GM04503 (cell line): ENCODE results near the gene DNAJB13.

Experiments used
- DNase-seq: peaks from one replicate; pipeline ENCODE4 v3.0.0-alpha.2; 2012; ENCODE audit warnings: low read depth

DNAJB13 gene

DNA sequence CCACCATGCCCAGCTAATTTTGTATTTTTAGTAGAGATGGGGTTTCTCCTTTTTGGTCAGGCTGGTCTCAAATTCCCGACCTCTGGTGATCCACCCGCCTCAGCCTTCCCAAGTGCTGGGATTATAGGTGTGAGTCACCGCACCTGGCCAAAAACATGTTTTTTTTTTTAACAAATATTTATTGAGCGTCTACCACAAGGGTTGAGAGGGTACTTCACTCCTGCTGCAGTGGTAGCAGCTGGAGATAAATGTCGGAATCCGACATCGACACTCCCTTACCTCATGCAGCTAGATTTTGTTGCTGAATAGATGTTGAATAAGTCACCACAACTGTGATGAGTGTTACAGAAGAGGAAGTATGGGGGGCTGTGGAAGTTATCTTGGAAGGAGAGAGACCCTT lies 971 bp downstream of the DNAJB13 start:
- no peak for DNase-seq

GRCh38 chr11:73956876-73957653 lies 6.2 kb downstream of the DNAJB13 start:
- no peak for DNase-seq

GRCh38 chr11:73957654-73958361 lies 7.0 kb downstream of the DNAJB13 start:
- DNase-seq = no peak

DNA sequence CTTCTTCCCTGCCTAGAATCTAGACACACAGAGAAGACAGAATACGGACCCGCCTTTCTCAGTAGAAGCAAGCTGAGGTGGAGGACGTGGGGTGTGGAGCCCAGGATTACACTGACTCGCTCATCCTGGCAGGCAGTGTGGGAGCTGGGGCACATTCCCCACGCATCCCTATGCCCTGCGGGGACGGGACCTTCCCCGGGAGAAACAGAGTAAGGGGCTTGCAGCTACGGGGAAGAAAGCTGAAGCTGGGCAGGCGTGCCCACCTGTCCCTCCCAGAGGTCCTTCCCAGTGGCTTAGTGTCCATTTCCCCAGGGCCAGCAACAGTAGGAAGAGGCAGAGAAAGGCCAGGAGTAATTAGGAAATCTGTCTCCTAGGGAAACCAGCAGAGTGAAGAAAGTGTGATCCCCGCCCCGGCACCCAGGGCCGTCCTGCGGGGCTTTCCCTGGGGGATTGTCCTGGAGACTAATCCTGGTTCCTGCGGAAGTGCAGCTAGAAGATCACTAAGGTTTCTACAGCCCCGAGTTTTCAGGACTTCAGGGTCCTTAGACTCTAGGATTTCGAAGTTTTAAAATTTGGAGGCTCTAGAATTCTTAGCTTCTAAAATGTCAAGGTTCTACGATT lies 7.8 kb downstream of the DNAJB13 start:
- DNase-seq = no peak

DNA sequence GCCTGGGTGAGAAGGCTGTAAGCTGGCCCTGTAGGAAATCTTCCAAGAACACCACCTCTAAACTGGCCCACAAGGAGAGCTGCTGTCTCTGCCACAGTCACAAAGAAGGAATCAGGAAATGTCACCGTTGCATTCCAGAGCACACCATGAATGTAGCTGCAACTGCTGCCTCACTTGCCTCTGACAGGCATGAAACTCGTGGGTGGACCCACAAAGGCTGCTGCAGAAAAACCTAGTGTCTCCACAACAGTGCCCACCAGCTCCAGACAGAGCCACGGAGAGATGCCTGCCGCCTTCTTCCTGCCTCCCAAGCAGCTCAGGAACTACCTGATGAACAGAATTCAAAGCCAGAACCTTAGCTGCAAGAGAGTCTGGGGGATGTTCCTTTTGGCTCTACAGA lies 10.5 kb downstream of the DNAJB13 start:
- DNase-seq = peak; percentile 27

- DNase-seq = no peak
Measured at GRCh38 chr11:73962101-73962705, 11.4 kb downstream of the DNAJB13 start.

DNA sequence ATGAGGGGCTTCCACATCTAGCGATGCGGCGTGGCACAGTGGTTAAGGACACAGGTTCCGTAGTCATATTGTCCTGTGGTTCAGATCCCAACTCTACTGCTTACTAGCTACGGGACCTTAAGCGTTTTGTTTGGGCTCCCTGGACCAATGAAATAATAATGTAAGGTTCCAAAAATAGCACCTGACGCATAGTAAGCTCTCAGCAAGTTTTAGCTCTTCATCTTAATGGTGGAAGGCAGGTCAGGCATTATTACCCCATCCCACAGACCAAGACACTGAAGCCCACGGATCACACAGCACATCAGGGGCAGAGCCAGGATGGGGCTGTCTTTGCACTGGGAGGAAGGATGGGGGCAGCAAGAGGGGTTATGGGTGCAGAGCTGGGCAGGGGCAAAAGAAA lies 13.0 kb downstream of the DNAJB13 start:
- DNase-seq = no peak

GRCh38 chr11:73965076-73965763 lies 14.4 kb downstream of the DNAJB13 start:
- no peak for DNase-seq

GRCh38 chr11:73965764-73966121 lies 14.9 kb downstream of the DNAJB13 start:
- DNase-seq = no peak

DNA sequence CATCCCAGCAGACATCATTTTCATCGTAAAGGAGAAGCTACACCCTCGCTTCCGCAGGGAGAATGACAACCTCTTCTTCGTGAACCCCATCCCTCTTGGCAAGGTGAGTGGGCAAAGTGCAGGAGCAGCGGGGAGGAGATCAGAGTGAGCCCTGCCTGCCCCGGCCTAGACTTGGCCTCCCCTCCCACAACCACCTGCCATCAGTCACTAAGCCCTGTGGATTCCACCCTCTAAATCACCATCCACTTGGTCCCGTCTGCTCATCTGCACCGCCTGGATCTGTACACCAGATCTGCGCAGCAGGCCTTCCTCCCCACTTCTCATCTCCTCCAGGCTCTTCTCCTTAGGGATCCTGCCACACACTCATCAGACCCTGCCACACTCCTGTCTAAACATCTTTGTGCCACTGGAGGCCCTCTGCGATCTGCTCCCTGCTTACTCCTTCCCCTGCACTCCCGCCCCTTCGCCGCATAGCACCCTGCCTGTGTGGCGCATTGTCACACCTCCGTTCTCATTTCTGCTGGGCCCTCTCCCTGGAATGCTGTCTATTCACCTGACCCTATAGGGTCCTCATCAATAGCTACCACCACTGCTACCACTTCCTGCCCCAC lies 17.6 kb downstream of the DNAJB13 start:
- DNase-seq = no peak

DNA sequence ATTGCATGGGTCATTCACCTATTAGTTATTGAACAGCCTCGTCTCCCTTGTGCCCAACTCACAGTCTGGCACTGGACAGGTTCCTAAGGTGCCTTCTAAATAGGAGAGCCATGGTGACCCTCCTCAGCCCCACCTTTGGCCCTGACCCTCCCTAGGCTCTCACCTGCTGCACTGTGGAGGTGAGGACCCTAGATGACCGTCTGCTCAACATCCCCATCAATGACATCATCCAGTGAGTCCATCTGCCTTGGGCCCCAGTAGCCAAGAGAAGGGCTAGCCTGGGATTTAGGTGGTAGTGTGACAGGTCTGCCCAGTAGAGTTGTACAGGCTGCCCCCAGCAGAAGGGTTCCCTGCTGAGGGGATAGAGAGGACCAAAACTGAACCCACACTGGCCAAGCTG lies 18.3 kb downstream of the DNAJB13 start:
- DNase-seq = no peak

DNA sequence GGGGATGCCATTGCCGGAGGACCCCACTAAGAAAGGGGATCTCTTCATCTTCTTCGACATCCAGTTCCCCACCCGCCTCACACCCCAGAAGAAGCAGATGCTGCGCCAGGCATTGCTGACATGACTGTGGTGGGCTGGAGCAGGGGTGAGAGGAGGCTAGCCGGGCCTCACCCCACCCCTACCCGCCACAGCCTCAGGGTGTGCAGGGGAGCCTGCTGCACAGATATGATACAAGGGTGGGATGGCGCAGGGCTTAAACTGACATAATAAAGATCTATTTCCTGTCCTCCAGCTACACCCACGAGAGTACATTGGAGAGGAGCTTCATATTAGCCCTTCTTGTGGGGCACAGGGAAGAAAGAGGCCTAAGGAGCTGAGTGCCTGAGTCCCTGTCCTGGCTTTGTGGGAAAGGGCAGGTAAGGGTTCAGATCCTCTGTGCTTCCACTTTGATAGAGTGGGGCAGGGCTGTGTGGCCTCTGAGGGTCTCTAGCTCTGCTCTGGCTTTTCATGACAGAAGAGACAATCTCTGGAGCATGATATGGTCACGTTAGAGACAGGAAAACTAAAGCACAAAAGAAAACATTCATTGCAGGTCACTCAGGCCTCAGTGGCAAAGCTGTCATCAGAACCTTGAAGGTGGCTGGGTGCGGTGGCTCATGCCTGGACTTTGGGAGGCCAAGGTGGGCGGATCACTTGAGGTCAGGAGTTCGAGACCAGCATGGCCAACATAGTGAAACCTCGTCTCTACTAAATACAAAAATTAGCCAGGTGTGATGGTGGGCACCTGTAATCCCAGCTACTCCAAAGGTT lies 19.4 kb downstream of the DNAJB13 start:
- no peak for DNase-seq

GRCh38 chr11:73971175-73971719 lies 20.4 kb downstream of the DNAJB13 start:
- DNase-seq = no peak

- DNase-seq = no peak
Measured at GRCh38 chr11:73972187-73972586, 21.4 kb downstream of the DNAJB13 start.

DNA sequence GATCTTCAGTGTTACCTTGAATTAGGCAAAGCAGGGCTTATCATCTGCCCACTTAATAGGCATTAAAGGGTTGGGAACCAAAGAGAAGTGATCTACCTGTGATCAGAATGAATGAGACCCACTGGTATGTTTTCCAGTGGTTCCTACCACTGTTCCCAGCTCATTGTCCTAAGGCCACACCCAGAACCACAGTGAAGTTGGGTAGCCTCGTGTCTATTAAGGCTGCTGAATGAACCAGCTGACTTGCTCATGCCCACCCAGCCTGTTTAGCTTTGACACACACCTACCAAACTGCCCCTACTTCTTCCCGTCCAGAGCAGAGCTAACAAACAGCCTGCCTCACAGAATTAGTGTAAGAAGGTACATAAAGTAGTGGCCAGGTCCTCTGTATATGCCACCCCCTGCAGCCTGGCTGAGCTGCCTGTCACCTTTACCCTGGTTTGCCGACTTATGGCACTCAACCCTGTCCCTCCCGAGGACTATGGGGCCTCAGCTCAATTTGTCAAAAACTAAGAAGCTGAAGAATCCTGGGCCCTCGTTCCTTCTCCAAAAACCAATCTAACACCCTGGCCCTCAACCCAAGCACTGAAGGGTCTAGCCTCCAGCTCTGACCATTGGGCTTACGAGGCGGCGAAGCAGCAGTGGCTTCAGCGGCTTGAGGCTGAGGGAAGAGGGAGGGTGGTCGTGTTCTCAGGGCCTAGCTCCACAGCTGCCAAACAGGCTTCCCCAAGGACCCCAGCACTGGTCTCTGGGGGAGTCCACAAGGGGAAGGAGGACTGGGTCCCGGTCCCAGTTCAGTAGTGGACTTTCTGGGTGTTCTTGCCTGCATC lies 22.0 kb downstream of the DNAJB13 start:
- no peak for DNase-seq

- DNase-seq = no peak
Measured at GRCh38 chr11:73974604-73975478, 24.0 kb downstream of the DNAJB13 start.

DNA sequence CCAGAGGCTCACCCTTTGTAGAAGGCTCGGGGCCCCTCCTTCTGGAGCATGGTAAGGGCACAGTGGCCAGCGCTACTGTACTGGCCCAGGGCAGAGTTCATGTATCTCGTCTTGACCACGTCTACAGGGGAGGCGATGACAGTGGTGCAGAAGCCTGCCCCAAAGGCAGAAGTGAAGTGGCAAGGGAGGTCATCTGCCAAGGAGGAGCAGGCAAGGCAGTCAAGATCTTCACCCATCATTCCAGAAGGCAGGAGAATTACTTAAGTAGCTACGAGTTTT lies 24.6 kb downstream of the DNAJB13 start:
- no peak for DNase-seq

- no peak for DNase-seq
Measured at GRCh38 chr11:73976451-73977151, 25.8 kb downstream of the DNAJB13 start.
